LNCAP (cell line): ENCODE results near the gene FGD3.

ENCODE experiments used
- CTCF ChIP-seq: fragments of 450-650 bp; IDR thresholded peaks from 2 replicates; pipeline ENCODE4 v1.5.1; 2017; ENCODE audit warnings: mild to moderate bottlenecking

Gene FGD3

DNA sequence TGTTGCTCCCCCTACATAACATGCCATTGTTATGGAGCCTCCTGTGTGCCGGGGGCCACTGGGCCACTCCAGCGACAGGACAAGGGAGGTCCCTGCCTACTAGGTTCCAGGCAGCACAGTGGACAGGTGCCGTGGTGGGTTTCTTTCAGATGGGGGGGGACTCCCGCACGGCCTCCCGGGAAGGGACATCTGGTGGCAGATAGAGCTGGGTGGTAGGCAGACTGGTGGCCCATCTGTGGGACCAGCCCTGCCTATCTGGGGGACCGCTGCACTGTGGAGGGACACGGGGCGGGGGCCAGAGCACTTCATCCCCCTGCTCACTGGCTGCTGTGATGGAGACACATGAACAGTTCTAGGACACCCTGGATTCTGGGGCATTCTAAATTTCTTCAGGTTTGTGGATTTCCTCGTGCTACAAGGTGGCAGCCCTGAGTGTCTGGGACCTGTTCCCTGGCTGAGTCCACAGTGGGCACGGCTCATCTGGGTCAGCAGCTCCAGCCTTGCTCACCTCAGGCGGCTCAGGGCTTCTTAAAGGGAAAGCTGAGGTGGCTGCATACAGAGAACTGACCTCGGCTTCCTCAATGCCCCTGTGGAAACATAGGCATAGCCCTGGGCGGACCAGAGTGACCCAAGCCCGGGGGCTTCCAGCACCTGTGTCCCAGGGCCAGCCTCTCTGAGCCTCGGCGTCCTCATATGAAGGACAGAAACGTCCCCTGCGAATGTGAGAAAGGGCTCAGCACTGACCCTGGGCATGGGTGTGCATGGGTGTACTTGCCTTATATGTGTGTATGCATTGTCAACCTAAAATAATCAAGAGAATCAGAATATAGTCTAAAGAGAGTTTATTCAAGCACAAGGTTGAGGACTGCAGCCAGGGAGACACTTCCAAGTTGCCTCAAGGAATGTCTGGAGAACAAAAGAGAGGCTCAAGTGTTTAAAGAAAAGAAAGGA, 22.5 kb downstream of the FGD3 start:
- no peak for TF ChIP-seq CTCF

DNA sequence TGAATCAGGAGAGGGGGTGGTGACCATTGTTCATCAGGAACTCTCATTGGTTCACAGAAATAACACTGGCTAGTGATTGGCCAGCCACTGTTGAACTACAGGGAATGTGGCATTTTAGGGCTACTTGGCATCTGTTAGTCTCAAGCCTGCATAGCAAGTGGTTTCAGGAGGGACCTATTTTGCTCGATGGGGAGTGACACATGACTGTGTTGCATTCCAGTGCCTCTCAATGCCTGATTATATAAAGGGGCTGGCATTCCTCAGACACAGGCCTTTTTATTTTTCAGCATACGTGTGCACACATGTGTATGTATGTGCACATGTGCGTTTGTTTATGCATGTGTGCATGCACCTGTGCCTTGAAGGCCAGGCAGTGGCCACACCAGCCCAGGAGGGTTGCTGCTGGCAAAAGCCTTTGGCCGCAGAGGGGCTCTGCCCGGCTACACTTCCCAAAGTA, 23.2 kb downstream of the FGD3 start:
- no peak for TF ChIP-seq CTCF

DNA sequence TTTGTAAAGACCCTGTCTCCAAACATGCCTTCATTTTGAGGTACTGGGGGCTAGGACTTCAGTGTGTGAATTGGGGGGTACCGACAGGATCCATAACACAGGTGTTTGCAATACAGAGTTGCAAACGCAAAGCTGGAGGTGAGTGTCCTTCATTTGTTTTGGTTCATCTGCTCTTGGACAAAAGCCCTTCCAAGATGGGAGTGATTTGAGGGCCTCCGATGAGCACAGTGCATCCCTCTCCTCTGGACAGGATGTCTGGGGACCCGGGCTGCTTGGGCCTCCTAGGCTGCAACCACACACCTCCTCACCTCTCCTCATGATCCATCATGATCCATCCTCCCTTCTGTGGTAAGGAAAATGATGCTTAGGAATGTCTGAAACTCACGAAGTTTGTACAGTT, 23.8 kb downstream of the FGD3 start:
- TF ChIP-seq CTCF = no peak

GRCh38 chr9:92971776-92972175, 24.5 kb downstream of the FGD3 start:
- no peak for TF ChIP-seq CTCF

GRCh38 chr9:92973700-92974099, 26.4 kb downstream of the FGD3 start:
- TF ChIP-seq CTCF = no peak

GRCh38 chr9:92974161-92974661, 26.9 kb downstream of the FGD3 start:
- no peak for TF ChIP-seq CTCF

DNA sequence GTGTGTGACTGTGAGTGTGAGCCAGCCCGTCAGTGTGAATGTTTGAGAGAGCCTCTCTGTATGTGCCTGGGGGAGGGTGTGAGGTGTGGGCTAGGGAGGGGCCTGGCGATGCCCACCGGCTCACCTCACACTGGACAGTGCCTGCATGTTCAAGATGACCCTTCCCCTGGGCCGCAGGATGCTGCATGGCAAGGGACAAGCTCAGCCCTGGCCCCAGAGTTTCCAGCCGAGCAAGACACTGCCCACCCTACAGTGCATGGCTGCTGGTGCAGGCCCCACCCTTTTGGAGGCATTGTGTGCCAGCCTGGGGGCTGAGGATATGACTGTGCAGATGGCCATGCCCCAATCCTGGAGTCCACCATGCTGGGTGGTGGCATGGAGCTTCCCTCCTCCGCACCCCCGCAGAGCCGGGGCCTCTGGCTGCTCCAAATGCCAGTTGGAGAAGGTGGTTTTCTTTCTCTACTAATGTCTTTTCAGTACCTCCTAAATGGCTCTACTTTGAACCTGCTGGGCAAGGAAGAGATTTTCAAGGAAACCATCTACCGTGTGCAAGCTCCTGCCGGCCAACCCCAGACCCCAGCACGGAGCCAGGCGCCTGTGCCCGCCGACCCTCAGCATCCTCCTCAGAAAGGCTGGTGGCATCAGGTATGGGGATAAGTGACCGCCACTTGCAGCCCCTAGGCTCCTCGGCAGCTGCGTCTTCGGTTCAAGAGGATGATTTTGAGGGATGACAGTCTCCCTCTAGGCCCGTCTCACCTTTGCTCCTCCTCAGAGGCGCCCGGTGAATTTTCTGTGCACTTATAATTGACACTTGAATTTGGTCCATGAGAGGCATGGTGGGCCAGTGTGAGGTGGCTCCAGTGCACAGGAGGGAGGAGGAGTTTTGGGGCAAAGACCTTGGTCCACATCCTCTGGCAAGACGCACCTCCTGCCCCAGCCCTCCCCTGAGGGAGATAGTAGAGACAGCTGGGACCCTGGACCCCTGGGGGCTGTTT, 27.7 kb downstream of the FGD3 start:
- no peak for TF ChIP-seq CTCF
